Measurements from ENCODE around the gene TRIO.

Gene TRIO

GRCh38 chr5:14342306-14342705 is 199.2 kb downstream of the TRIO start:
- no peak for DNase-seq (ENCODE audit: low read depth)
- H3K4me3 ChIP-seq (ENCODE audit: low read depth, low read length), result no peak overlapping the region
- no peak for TF ChIP-seq CTCF (IDR thresholded peaks at IDR 0.05; ENCODE audit: low read depth, low read length, missing control alignments)
- in situ Hi-C loops (cut with HindIII; ENCODE audit: low sequenced_read_pairs), result no loop called here

- H3K4me3 ChIP-seq (ENCODE audit: low read depth, low read length), result no peak overlapping the region
- TF ChIP-seq CTCF (IDR thresholded peaks at IDR 0.05; ENCODE audit: low read depth, low read length, missing control alignments), result no peak
- in situ Hi-C loops (cut with HindIII; ENCODE audit: low sequenced_read_pairs), result no loop called here
- DNase-seq (ENCODE audit: low read depth), result no peak
Measured at GRCh38 chr5:14343376-14343775, 200.2 kb downstream of the TRIO start.

- no peak for DNase-seq (ENCODE audit: low read depth)
- in situ Hi-C loops (cut with HindIII; ENCODE audit: low sequenced_read_pairs), result loop anchor here (5.0 kb wide), 1 partner anchor 40 kb away; no protein-coding TSS in a partner anchor
- no peak for TF ChIP-seq CTCF (IDR thresholded peaks at IDR 0.05; ENCODE audit: low read depth, low read length, missing control alignments)
- H3K4me3 ChIP-seq (ENCODE audit: low read depth, low read length), result no peak overlapping the region
Measured at GRCh38 chr5:14347522-14347921, 204.4 kb downstream of the TRIO start.

GRCh38 chr5:14348142-14348541 is 205.0 kb downstream of the TRIO start:
- no peak for DNase-seq (ENCODE audit: low read depth)
- TF ChIP-seq CTCF (IDR thresholded peaks at IDR 0.05; ENCODE audit: low read depth, low read length, missing control alignments), result no peak
- in situ Hi-C loops (cut with HindIII; ENCODE audit: low sequenced_read_pairs), result loop anchor here (5.0 kb wide), 1 partner anchor 39 kb away; no protein-coding TSS in a partner anchor
- H3K4me3 ChIP-seq (ENCODE audit: low read depth, low read length), result no peak overlapping the region

GRCh38 chr5:14349029-14349428 is 205.9 kb downstream of the TRIO start:
- no peak for TF ChIP-seq CTCF (IDR thresholded peaks at IDR 0.05; ENCODE audit: low read depth, low read length, missing control alignments)
- in situ Hi-C loops (cut with HindIII; ENCODE audit: low sequenced_read_pairs), result loop anchor here (5.0 kb wide), 1 partner anchor 38 kb away; no protein-coding TSS in a partner anchor
- DNase-seq (ENCODE audit: low read depth), result no peak
- H3K4me3 ChIP-seq (ENCODE audit: low read depth, low read length), result no peak overlapping the region

GRCh38 chr5:14351086-14351661 is 208.0 kb downstream of the TRIO start:
- DNase-seq (ENCODE audit: low read depth), result no peak
- in situ Hi-C loops (cut with HindIII; ENCODE audit: low sequenced_read_pairs), result loop anchor here (25.0 kb wide), 1 partner anchor 364 kb away; no protein-coding TSS in a partner anchor
- no peak overlapping the region for H3K4me3 ChIP-seq (ENCODE audit: low read depth, low read length)
- TF ChIP-seq CTCF (IDR thresholded peaks at IDR 0.05; ENCODE audit: low read depth, low read length, missing control alignments), result no peak

Data from astrocyte of the cerebellum (primary cell).